ENCODE data around the gene LHX2. TPM values are rescaled to one million over a fixed set of nuclear protein-coding genes. Genes with fewer than 3 reads are reported as not detected.

LHX2 gene
- total and polyA plus RNA-seq, 2 of the 4 experiments (the other 2 are of a cell fraction) = not detected

- dilution Hi-C loops (cut with HindIII; ENCODE audit: low sequenced_read_pairs, unreplicated experiment) = no loop called here
- Histone ChIP-seq H4K5ac (ENCODE audit: low read depth, low read length) (no peak overlapping the region), H4K91ac (ENCODE audit: insufficient read depth, low read depth, low read length) (no peak overlapping the region), H2BK5ac (ENCODE audit: low read depth, low read length, poor library complexity, severe bottlenecking) (no peak overlapping the region), H2AK9ac (replicated peaks; ENCODE audit: low read depth, low read length, poor library complexity) (no peak overlapping the region), H2BK20ac (ENCODE audit: low read depth, low read length) (no peak overlapping the region), H3K27me3 (ENCODE audit: control insufficient read depth, insufficient read depth, low read length) (peaks cover 95% of the 10 kb centered on the region), H2AK5ac (ENCODE audit: low read depth, low read length) (no peak overlapping the region), H2AFZ (replicated peaks; ENCODE audit: low read length, poor library complexity) (peak overlapping the region; percentile 59), H3K27ac (ENCODE audit: insufficient read depth, low read length) (no peak overlapping the region), H2BK15ac (ENCODE audit: low read depth, low read length) (no peak overlapping the region), H3K56ac (ENCODE audit: extremely low read depth, insufficient read depth, low read length) (no peak overlapping the region), H3K4me2 (ENCODE audit: low read depth, low read length) (no peak overlapping the region), H3K4me1 (ENCODE audit: control insufficient read depth, insufficient read depth, low read length) (peaks cover 2% of the 10 kb centered on the region; the same call in 1 of the 2 replicates), H4K20me1 (ENCODE audit: insufficient read depth, low read length) (peaks cover 8% of the 10 kb centered on the region; the same call in 1 of the 2 replicates), H2BK120ac (ENCODE audit: low read depth, low read length) (no peak overlapping the region), H3K14ac (replicated peaks; ENCODE audit: low read depth, low read length) (no peak overlapping the region), H3K18ac (ENCODE audit: low read depth, low read length) (no peak overlapping the region), H3K9ac (ENCODE audit: low read depth, low read length) (no peak overlapping the region), H3K4ac (ENCODE audit: low read depth, low read length) (no peak overlapping the region), H3K36me3 (ENCODE audit: control insufficient read depth, insufficient read depth, low read length) (no peaks in the 10 kb centered on the region), H3K23ac (ENCODE audit: low read depth, low read length) (no peak overlapping the region), H3K9me1 (ENCODE audit: insufficient read depth, low read length) (no peaks in the 10 kb centered on the region), H4K8ac (ENCODE audit: low read depth in 2 of 2, low read length in 2 of 2) (no peak overlapping the region), H3K79me1 (ENCODE audit: low read depth in 1 of 2, low read length in 2 of 2) (no peaks in the 10 kb centered on the region), H3K9me3 (ENCODE audit: control insufficient read depth, insufficient read depth, low read length) (peaks cover 13% of the 10 kb centered on the region), H3K4me3 (ENCODE audit: insufficient read depth, low read depth, low read length) (no peak overlapping the region)
- ATAC-seq (ENCODE audit: low read depth) (no peak), DNase-seq (no peak)
- intact Hi-C loops (cut with micrococcal nuclease) = no loop called here
- ChIA-PET POLR2A (ENCODE audit: unreplicated experiment) (no interaction called here), CTCF (interaction anchor here (0.6 kb wide), 1 partner anchor 35 kb away, joined by 3 read pairs; no protein-coding TSS in a partner anchor)
- no TSS peak for BruUV-seq (replicated peaks)
- TF ChIP-seq MAFK (IDR thresholded peaks at IDR 0.05; ENCODE audit: low read depth, low read length) = no peak
- TF ChIP-seq CTCF (conservative IDR thresholded peaks at IDR 0.05; ENCODE audit: low read depth, low read length) = no peak
- TF ChIP-seq RAD21 (IDR thresholded peaks at IDR 0.05; ENCODE audit: low read length) = no peak
- no peak for TF ChIP-seq RCOR1 (IDR thresholded peaks at IDR 0.05; ENCODE audit: insufficient replicate concordance, low read length)
- no peak for TF ChIP-seq MAZ (IDR thresholded peaks at IDR 0.05; ENCODE audit: borderline replicate concordance, low read depth, low read length)
- TF ChIP-seq POLR2A (IDR thresholded peaks at IDR 0.05; ENCODE audit: low read depth, low read length) = no peak
- no peak for TF ChIP-seq MXI1 (IDR thresholded peaks at IDR 0.05; ENCODE audit: borderline replicate concordance, low read depth, low read length)
- in situ Hi-C loops (cut with MboI; ENCODE audit: low sequenced_read_pairs) = no loop called here
- 20% methylated on average over 7 of the region's 57 CpGs; no CpG with 5 or more reads in 1 of the 2 experiments for WGBS, 2 experiments (ENCODE audit: extremely low coverage in 2 of 2, insufficient read length in 1 of 2)
Observed at GRCh38 chr9:124014956-124015660, 3.5 kb downstream of the LHX2 start.
